Globus pallidus (tissue), 1 donor: Measurements from ENCODE around the gene INSRR.

Source experiments
- DNase-seq: peaks from one replicate; pipeline ENCODE4 v3.0.0-alpha.2; 2015; ENCODE audit warnings: low spot score

Gene INSRR

DNA sequence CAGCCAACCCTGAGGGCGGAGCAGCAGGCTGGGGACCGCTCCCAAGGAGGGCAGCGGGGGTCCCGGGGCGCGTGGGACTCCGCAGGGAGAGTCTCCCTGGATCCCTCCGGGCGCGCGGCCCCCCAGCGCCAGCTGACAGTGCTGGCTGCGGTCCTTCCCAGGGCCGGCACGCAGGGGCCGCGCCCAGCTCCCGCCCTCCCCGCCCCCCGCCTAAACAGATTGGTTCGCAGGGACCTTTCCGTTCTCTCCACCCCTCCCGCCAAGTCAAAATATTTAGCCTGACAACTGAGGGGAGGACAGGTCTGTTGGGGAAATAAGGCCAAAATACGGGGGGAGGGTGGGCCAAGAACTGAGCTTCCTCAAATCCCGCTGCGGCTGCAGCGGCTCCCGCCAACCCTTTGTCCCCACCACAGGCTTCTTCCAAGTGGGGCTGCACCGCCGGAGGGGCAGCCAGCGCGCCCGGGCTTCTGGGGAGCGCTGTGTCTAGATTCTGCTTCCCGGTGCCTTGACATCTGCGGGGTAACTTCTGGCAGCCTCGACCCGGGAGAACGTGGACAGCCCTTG lies at the start of gene INSRR:
Gene INSRR, minus strand, starts transcription at position 159 of the 564 bp plus-strand sequence. CDS start 496 bp downstream, outside the sequence.
- no peak for DNase-seq

DNA sequence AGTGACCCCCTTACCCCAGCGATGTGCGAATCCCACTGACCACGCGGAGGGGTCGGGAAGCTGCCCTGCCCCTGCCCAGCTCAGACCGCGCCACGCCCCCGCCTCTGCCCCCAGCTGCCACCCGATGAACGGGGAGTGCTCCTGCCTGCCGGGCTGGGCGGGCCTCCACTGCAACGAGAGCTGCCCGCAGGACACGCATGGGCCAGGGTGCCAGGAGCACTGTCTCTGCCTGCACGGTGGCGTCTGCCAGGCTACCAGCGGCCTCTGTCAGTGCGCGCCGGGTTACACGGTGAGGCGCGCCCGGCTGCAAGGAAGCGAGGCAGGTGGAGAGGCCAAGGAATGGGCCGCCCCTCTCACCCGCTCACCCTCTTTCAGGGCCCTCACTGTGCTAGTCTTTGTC lies 49.6 kb upstream of the INSRR start:
- DNase-seq: no peak

DNA sequence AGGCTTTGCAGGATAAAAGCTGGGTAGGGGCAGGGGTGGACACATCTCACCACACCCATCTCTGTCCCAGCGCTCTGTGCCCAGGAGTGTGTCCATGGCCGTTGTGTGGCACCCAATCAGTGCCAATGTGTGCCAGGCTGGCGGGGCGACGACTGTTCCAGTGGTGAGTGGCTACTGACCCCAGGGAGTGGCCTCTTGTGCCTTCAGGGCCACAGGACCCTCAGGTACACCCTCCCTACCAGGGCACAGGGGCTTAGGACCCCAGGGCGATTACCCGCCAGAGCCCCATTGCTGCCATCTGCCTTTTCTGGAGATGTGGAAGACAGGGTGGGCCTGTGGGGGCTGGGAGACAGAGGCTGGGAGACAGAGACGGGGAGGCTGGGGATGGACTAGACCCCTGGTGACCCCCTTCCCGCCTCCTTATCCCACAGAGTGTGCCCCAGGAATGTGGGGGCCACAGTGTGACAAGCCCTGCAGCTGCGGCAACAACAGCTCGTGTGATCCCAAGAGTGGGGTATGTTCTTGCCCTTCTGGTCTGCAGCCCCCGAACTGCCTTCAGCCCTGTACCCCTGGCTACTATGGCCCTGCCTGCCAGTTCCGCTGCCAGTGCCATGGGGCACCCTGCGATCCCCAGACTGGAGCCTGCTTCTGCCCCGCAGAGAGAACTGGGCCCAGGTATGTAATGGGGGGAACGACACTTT lies 47.4 kb upstream of the INSRR start:
- no peak for DNase-seq

DNA sequence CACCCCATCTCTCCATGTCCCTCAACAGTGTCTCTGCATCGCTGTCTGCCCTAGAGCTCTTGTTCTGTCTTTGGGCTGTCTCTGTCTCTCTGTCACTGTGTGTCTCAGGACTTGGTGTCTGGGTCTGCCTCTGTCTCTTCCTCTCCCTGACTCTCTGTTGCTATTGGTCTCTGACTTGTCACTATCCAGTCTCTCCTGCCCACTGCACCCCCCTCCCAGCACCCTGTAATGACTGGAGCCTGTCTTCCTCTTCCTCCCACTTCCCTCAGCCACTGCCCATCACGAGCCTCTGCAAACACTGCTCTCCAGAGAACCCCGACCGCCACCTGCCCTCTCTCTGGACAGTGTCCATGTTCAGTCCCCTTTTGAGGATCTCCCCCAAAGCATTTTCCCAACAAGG lies 46.7 kb upstream of the INSRR start:
- DNase-seq: no peak

DNA sequence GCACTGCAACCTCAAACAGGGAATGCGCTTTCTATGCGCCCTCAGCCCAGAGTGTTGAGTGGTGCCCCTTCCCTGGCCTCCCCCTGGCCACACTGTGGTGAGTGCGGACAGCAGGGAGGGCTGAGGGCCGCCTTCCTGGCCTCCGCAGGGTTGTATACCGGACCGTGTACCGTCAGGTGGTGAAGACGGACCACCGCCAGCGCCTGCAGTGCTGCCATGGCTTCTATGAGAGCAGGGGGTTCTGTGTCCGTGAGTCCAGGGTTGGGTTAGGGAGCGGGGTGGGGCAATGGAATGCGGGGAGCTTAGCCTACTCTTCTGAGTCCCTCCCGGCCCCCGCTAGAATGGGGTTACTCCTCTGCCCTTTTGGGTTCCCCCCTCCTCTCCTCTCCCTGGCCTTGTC lies 46.3 kb upstream of the INSRR start:
- DNase-seq: no peak

DNA sequence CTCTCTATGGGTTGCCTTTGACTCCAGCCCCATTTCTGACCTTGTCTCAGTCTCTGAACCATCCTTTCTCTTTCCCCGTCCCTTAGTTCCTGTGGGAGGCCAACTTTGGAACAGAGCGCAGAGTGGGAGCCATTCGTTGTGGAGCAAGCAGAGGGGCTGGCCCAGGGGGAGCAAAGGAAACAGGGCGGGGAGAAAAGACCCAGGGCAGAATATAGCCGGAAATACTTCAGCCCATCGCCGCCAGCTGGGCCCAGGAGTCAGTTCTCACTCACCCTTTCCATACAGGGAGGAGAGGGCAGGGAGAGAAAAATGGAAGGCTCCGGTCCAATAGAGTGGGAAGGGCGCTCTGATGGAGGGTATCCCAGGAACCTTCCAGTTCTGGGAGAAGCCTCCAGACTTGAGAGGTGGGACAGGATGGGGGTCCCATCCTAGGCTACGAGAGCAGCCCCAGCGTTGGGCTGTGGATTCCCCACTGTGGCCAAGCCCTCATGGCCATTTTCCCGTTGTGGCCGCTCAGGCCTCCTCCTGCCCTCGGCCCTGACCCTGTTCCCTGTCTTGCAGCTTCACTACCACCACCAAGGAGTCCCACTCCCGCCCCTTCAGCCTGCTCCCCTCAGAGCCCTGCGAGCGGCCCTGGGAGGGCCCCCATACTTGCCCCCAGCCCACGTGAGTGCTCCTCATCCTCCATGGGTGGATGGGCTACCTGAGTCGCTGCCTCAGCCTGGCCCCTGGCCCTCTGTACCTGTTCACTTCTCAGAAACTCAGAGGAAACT lies 45.5 kb upstream of the INSRR start:
- no peak for DNase-seq

DNA sequence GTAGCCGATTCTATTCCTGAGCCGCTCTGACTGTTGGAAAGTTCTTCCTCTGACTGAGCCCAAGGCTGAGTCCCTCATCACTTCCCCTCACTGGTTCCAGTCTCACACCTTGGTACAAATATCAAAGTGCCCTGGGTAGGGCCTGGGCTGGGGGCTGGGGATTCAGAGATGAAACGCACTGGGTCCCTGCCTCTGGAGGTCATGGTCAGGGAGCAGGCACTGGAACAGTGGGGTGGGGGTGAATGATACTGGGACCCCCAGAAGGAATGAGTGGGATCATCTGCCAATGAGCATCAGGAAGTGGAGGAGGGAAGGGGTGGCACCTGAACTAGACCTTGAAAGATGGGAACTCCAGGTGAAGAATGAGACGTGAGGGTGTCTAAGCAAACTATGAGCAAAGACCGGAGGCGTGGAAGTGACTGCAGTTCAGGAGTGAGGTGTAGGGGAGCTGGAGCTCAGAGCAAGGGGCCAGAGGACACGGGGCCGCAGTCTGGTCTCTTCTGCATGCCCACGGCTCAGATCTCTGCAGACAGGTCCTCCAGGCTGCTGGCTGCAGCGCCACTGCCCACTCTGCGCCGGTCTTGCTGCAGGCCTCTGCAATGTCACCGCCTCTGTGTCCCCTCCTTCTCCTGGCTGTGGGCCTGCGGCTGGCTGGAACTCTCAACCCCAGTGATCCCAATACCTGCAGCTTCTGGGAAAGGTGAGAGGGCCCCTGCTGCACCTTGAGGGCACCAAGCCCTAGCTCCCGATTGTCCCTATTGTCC lies 44.6 kb upstream of the INSRR start:
- DNase-seq: no peak

DNA sequence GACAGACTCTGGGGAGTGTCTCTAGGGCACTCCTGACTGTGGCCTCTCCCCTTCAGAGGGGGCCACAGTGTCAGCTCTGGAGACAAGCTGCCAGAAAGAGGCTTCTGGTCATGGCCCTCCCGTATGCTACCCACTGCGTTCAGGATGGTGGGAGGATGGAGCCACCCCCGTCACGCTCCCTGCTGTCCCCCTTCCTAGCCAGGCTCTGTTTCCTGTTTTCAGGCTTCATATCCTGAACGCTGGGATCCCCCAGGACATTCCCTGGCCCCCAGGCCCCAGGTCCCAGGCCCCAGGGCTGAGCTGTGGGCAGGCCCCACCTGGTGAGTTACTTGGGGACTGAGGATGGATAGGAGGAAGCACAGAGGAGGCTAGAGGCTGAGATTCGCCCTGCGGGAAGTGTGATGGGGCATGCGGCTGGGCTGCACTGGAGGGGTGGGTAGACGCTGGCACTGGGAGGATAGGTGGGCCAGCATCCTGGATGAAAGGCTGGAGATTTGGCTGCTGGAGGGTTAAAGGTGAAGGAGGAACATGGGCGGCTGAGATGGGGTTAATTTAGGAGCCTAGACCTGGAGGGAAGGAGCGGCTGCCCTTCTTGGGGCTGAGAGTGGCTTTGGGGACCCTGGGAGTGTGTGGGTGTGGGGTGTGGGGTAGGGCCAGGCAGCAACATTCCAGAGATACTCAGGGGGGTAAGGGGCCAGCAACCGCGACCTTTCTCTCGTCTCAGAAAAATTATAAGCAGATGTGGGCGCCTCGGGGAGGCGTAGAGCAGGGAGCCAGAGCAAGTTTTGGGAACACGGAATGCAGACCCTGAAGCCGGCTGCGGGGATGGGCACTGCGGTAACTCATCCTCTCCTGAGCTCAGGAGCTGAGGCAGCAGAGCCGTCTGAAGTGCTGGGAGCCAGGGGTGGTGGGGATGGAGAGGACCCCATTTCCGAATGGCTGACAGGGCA lies 43.3 kb upstream of the INSRR start:
- no peak for DNase-seq

DNA sequence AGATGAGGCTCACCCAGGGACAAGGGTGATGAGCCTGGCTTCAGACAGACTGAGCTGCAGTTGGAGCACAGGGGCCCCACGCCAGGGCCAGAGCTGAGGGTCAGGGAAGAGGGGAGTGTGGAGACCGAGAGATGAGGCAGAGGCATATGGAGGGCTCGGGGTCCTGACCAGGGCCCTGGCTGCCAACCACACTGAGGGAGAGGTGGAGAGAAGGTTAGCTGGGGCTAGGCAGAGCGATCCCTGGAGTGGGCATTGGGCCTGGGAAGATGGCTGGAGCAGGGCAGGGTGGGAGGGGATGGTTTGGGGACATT lies 42.6 kb upstream of the INSRR start:
- DNase-seq: no peak

DNA sequence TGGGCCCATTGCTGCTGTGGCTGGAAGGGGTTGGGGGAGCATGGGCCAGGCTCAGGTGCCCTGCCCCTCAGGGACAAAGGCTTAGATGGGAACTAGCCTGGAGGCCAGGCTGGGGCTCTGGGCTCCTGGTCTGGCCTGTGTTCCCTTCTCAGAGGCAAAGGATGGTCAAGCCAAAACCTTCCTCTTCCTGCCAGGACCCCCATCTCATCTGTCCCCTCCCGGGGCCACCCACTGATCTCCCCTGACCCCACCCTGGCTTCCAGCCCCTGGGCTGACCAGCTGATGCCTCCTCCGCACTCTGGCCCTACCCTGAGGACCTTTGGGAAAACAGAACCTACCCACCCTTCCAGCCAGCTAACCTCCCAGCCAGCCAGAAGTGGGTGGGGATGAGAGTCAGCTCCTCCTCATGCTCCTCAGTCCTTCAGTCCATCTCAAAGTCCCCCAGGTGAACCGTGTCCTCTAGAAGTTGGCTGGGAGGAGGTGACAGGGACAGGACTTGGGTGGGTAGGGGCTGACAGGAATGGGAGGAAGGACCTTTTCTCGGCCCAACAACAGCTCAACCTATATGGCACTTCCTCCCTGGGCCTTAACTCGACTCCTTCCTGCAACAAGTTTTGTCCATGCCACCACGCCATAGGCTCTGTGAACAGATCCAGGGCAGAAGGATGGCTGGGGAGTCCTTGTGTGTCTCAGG lies 42.1 kb upstream of the INSRR start:
- no peak for DNase-seq

DNA sequence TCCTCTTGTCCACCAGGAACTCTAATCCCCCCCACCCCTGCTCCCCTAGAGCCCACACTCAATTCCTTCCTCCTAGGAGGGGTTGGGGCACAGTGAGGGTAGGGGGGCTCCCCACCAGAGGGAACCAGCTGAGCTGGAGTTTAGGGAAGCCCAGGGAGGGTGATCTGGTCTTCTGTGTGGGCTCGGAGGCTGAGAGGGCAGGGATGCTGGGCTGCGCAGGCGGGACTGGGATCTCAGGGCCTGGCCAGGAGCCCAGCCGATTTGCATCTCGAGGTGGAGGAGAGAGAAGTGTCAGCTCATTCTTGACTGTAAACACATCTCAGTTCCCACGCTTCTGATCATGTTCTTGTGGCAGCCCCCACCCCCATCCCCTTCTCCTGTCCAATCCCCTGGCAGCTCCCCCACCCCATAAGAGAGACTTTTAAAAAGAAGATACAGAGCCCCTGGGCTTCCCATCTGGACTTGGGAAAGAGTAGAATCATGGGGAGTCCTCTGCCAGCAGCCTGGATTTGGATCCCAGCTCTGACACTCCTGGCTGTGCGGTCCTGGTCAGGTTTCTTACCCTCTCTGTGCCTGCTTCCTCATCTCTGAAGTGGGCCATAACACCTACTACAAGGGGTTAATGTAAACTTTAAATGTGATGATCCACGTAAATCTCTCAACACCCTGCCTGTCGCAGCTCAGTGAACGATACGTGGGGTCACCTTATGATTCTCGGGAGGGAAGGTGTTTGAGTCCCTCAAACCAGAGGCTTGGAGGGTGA lies 41.2 kb upstream of the INSRR start:
- no peak for DNase-seq

DNA sequence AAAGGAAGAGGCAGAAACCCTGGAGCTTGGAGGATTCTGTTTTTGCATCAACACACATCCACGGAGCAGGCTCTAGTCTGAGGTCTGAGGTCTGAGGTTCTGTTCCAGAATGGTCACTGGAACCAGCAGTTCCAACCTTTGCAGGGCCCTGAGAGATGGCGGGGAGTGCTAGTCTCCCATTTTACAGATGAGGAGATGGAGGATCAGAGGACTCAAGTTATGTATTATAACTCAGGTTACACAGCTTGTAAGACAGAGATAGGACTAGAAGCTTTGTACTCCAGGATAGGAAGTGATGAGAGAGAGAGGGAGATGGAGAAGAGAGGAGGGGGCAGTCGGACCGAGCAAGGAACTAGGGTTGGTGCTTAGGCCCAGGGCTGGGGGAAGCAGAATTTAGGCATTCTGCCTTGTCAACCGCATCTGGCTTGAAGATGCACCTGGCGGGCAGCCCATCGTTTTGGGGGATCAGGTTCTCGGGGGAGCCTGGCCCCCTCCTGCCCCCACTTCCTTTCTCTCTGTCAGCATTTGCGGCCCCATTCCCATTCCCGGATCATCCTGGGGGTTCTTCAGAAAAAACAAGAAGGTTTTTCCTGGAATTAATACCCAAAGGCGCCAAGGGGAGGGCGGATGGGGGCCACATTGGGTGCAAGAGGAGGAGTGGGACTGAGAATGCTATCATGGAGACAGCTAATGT lies 40.2 kb upstream of the INSRR start:
- DNase-seq: no peak

DNA sequence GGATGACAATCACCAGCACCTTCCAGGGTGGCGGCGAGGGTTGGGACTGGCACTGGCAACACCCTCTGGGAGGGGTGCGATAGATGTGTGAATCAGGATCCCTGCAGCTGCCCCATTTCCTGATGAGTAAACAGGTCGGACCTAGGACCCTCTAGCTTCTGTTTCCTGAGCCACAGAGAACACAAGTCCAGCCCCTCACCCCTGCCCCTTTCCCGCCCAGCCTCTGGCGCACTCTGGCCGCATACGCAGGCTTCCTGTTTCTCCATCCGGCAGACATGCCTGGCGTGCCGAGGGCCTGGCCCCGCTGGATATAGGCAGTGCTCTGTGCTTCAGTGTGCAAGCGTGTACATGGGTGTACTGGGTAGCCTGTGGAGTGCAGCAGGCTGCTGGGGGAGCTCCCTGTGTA lies 39.2 kb upstream of the INSRR start:
- DNase-seq: no peak

DNA sequence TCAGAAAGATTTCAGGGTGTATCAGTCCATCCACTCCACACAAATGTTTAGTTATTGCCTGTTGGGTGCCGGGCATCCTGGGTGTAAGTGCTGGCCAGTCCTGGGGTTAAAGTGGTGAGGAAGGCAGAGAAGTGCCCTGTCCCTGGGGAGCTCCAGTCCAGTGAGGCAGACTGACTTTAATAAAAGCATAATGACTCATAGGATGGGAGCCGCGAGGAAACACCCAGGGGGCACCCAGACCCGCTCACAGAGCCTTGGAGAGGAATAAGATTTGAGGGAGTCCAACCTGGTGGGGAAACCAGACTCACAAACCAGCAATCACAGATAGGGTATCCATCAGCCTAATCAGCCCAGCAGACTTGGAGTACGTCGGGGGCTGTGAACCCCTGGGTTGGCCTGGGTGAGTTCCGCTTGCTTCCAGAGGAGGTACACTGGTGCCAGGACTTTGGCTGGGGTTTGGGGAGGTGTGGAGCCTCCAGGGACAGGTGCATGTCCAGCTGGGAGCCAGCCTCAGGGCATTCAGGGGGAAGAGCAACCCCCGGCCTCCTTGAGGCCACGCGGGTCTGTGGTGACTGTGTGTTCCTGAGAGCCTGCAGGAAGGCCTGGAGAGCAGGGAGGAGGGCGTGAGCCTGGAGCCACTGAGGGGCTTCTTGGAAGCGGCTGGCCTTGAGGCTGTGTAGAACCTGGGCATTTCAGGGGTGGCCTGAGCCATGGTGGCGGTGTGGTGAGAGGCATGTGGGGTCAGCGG lies 38.3 kb upstream of the INSRR start:
- DNase-seq: no peak

DNA sequence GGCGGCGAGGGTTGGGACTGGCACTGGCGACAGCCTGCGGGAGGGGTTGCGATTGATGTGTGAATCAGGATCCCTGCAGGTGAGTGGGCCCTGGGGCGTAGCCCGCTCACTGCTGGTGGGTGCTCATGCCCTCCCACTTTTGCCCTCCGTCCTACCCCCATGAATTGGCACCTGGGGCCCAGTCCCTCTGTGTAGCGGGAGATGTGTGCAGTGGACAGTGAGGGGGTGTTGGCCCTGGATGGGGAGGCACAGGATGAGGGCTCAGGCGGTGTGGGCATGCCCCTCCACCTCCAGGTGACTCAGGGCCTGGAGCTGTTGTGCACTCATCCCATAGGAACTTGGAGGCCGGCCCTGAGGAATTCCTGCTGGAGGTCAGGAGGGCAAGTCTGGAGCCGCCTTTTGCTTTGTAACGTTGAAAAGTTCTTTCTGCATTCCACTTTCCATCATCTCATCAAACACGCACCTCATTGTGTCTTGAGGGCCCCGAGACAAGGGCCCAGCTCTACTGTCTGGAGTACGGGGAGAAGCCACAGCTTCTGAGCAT lies 37.6 kb upstream of the INSRR start:
- DNase-seq: no peak

DNA sequence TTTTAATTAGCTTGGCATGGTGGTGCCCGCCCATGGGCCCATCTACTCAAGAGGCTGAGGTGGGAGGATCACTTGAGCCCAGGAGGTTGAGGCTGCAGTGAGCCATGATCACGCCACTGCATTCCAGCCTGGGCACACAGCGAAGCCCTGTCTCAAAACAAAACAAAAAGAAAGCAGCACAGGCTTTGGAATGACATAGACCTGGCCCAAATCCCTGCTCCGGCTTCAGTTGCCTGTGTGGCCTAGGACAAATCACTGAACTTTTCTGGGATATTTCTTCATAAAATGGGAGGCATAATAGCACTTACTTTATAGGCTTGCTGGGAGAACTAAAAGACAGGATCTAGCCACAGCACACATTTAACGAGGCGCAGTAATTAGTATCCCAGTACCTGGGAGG lies 37.0 kb upstream of the INSRR start:
- DNase-seq: no peak

DNA sequence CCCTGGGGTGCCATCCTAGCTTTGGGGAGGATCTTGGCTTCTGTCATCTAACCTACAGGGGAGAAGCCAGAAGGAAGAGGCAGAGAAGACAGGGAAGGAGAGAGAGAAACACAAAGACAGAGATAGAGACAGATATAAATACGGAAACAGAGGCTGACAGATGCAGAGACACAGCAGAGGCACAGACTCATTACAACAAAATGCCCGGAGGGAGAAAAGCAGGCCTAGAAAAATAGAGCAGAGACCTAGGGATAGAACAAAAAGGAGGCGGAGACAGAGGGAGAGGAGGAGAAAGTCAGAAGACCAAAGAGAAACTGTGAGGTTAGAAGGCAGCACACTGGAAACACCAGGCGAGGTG lies 36.5 kb upstream of the INSRR start:
- DNase-seq: no peak

DNA sequence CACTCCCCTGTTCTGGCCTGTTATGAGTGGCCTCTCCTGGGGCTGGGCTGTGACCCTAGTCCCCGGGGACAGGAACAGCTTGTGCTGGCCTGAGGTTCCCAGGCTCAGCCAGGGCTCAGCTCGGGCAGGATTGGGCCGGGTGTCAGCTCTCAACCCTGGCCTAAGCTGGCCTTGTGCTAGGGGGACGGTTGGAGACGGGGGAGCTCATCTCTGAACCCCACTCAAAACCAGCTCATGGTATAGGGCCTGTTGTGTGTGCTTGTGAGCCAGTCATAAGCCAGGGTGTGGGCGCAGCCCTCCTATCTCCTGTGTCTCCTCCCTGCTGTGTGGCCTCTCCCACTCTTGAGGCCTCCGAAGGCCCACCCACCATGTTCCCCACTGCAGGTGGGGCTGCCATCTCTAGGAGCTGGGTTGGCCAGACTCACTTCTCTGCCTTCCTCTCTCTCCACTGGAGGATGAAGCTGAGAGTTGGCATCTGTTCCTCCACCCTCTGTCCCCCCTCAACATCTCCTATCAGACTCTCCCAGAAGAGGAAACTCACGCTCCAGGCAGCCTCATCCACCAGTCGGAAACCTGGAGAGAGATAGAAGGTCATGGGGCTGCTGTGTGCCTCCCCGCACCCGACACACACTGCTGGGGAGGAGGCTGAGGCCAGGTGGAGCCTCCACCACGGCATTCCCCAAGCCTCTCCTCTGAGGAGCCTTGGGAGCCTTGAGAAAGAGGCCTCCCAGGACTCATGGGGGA lies 36.0 kb upstream of the INSRR start:
- no peak for DNase-seq
